ENCODE results near the gene HIVEP1.
"Not testable (repeated sequence)": the region's sequence is repeated elsewhere in the genome, so short reads cannot be mapped to it uniquely, and the experiment has no call there.

Gene HIVEP1

GRCh38 chr6:12125396-12125795, 113.3 kb downstream of the HIVEP1 start:
- DNase-seq, result no peak

DNA sequence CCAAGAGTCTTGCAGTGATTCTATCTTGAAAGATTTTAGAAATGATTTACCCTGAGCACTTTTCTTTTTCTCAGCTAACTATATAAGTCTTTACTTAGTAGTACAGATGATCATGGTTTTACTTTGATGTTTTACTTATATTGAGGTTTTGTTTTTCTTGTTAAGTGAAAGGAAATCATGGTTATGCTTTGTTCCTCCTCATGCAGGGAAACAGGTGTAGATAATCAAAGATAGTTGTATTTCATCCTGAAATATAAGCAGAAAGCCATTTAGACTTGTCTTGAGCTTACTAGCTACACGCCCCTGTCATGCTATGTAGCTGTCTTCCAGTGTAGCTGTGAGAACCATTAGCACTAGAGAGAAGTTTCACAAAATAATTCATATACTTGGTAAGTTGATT, 113.9 kb downstream of the HIVEP1 start:
- DNase-seq, result no peak

DNA sequence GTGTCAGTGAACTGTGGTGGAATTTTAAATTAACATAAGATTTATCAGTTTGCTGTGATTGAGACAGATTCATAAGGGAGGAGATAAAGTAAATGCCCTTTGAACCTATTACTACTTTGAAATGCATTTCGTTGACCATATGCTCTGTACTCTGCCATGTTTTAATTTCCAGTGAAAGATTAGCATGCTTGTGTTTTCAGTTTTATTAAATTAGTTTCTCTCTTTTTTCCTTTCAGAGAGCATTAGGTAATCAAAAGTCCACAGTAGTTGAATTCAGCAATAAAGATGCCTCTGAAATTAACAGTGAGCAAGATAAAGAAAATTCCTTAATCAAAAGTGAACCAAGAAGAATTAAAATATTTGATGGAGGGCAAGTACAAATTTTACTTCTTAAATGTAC, 117.4 kb downstream of the HIVEP1 start:
- no peak for DNase-seq

GRCh38 chr6:12132351-12133222, 120.5 kb downstream of the HIVEP1 start:
- no peak for DNase-seq

DNA sequence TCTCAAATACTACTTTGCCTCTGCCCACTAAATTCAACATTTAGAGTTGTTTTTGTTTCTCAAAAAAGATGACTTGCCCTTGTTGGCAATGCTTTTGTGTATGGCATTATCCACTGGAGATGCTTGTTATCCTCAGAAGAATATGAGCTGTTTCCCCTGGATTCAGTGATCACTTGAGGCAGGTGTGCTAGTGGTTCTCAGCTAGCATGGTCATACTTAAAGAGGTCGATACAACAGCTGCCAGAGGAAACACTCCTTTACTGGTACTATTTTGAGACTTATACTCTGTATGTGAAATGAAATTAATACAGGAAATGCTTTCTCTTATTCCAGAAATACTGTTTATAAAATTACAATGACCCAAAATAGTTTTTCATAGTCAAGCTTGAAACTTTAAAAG, 122.5 kb downstream of the HIVEP1 start:
- DNase-seq, result no peak

- DNase-seq, result no peak
Measured at GRCh38 chr6:12134991-12135390, 122.9 kb downstream of the HIVEP1 start.

- DNase-seq, result no peak
Measured at GRCh38 chr6:12136905-12137304, 124.8 kb downstream of the HIVEP1 start.

GRCh38 chr6:12137480-12137879, 125.4 kb downstream of the HIVEP1 start:
- no peak for DNase-seq

DNA sequence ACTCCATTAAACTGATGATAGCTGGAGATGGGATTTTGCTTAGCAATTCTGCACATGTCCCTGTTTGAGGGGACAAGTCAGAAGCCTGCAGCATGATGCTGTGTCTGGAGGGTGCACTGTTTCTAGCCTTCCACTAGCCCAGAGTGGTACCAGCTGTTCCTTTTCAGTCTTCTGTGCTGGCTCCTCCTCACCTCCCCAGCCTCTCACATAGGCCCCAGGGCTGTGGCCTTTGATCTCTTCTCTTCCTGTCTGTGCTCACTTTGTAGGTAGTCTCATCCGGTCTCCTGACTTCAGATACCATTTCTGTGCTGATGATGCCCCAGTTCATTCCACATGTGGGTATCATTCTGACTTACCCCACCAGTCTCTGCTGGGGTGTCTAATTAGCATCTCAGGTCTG, 126.3 kb downstream of the HIVEP1 start:
- DNase-seq, result no peak

- DNase-seq, result no peak
Measured at GRCh38 chr6:12138936-12139335, 126.8 kb downstream of the HIVEP1 start.

GRCh38 chr6:12147557-12148316, 135.6 kb downstream of the HIVEP1 start:
- DNase-seq, result no peak

DNA sequence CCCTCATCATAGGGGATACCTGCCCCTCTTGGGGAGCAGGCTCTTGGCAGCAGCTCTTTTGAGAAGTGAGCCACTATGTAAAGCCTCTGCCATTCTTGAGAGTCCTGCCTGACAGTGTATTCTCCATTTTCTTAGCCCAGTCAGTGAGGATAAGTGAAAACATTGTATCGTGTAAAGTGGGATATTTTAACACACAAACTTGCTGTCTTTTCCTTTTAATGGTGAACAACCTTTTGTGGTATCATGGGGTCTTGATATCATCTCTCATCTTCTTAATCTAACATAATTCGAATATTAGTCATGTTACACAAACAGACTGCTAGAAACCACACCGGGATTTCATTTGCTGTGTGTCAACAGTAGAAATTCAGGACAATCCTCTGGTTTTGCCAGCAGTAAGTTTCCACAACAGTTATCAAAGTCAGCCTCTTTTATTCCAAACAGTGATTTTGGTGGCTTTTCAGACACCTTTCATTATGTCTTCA, 136.2 kb downstream of the HIVEP1 start:
- DNase-seq, result no peak

DNA sequence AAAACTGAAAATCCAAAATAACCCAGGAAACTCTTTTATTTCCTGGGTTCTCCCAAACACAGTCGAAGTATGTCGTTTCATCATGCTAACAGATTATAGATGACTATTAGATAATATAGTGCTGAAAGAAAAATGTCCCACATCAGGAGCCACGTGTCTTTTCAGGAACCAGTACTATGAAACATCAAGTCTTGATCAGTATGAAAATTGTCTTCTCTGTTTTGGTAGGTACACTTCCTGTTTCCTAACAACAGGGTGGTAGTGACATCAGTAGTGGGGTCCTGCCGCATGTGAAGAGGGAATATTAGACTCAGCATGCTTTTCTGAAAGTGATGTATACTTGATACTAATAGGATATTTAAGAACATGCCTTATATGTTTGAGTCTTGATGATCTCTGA, 136.7 kb downstream of the HIVEP1 start:
- no peak for DNase-seq

DNA sequence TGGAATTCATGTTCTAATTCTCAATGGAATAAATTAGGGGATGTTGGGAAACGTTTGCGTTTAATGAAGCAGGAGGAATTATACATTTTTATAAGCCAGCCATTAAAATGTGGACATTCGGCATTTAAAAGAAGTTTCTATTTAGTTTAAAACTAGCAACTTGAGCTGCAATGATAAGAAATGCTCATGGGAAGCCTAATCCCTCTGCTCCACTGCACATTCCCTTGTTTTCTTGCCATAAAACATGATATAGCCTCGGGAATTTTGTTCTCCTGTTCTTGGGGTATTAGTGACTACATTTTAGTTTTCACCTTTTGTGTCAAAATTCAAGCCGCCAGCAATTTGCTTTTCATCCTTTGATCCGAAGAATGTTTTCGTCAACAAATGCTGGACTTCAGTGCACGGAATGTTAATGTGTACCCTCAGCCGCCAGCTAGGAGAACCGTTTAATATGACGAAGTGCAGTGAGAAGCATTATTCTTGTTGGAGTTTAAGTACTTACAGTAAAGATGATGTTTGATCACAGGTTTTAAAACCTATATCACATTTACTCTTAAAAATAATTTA, 137.9 kb downstream of the HIVEP1 start:
- no peak for DNase-seq

GRCh38 chr6:12150812-12151432, 138.8 kb downstream of the HIVEP1 start:
- no peak for DNase-seq

DNA sequence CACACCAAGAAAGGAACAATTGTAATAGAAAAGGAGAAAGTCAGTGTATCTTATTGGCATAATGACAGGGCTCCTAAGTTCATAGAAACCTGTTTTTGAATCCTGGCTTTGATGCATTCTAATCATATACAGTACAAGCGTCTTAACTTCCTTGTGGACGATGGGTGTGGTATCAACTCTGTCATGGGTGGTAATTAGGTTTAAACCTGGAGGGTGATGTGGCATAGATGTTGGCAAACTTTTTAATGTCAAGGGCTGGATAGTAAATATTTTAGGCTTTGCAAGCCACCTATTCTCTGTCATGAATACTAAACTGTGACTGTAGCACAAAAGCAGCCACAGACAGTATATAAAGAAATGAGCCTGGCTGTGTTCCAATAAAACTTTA, 139.3 kb downstream of the HIVEP1 start:
- DNase-seq, result no peak

- DNase-seq, result no peak
Measured at GRCh38 chr6:12152023-12152970, 140.2 kb downstream of the HIVEP1 start.

- DNase-seq, result not testable (repeated sequence)
Measured at GRCh38 chr6:12155769-12156168, 143.7 kb downstream of the HIVEP1 start.

DNA sequence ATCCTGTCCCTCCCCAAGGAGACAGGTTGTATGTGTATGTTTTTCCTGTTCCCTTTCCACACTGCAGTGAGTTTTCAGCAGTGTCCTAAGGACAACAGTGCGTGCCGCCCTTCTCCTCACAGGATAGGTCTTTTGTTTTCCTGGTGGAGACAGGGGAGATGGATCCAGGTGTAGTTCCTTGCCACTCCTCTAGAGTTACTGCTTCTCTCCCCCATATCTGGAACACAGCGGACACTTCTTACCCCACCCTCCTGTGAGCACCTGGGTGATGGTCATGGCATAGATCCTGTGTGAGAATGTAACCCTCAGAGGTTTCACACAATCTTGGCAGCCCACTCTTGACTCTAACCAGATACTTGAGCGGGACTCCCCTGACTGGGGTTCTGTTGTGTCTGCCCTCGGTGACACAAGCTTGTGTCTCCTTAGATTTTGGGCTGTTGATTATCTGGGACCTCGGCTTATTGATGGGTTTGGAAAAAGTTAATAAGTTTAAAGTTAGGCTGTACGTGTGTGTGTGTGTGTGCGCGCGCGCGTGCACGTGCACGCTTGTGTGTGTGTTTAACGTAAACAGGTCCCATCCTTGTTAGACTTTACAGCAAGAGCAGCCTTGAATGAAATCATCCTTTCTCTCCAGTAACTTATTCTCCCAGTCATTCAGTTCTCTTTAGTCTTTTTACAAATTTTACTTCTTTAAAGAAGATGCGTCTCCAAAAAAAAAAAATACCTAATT, 146.7 kb downstream of the HIVEP1 start:
- DNase-seq, result no peak

DNA sequence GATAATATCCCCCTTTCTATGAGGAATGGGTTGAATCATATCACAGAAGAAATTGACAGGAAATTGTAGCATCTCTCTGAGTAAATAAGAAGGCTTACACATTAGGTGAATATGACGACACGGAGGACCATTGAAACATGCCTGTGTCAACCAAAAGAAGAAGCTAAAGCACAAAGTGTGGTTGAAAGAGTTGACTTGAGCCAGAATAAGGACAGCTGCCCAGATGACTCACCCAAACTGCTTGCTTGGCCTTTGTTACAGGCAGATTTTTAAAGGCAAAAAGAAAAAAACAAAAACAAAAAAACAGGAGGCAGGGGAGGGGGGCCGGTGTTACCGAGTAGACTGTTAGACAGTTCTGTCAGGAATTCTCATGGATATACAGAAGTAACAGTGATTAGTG, 148.2 kb downstream of the HIVEP1 start:
- no peak for DNase-seq

GRCh38 chr6:12162213-12162612, 150.1 kb downstream of the HIVEP1 start:
- no peak for DNase-seq

All from activated CD8-positive, alpha-beta memory T cell treated with anti-CD3 and anti-CD28 coated beads, Interleukin-2, amount 50 U/mL, for 48 hours (primary cell).